Activated CD8-positive, alpha-beta memory T cell treated with anti-CD3 and anti-CD28 coated beads for 48 hours (primary cell): ENCODE data around the gene MTCL1.

ENCODE experiments used
- DNase-seq, 3 experiments: peaks; one replicate each; pipeline ENCODE4 v3.0.0-alpha.2; 2020; ENCODE audit warnings: low read depth in 2 of 3, low spot score in 2 of 3

Gene MTCL1

DNA sequence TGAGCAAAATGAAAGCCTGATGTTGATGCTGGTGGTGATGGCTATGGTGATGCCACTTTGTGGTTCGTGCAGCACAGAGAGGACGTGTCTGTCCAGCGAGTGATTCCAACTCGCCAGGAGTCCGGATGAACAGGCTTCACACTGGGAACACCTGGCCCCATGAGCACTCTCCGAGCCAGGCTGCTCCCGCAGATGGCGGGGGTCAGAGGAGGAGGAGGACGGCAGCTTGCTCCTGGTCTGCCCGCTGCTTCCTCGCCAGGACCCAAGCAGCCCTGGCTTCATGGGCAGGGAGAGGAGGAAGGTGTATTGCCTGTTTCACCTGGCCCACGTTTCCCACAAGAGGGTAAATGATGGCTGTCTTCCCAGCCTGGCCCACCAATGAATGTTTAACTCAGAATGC lies 121.6 kb downstream of the MTCL1 start:
- no peak for DNase-seq

DNA sequence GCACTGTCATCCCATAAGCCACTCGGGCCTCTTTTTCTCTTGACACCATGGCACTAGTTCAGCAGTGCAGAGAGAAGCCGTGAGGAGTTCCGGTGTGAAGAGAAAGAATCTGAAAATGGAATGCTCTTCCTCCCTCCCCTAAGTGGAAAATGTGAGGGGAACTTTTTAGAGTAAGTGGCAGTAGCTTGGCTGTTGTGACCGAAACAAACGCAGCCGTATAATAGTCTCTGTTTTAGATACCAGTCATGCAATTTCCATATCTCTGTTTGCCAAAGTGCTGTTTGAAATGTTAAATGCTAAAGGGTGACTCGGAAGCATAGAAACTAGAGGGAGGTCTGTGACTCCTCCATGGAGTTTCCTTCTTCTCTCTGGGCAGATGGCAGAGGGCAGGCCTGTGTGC lies 122.9 kb downstream of the MTCL1 start:
- no peak for DNase-seq

DNA sequence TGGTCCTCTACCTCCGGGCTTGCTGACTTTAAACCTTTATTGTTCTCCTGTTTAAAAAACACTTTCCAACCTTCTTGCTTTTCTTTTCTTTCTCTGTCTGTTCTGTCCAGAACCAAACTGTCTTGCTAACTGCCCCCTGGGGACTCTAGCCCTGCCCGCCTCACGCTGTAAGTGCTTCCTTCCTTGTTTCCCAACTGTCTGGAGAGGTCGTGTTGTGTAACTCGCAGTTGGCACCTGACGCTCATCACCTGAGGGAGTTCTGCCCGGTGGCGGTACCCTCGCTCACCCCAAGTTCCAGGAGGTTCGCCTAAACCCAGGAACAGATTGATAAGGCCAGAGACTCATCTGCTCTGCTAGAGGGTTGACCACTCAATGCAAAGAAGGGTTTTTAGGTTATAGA lies 123.4 kb downstream of the MTCL1 start:
- DNase-seq: no peak

DNA sequence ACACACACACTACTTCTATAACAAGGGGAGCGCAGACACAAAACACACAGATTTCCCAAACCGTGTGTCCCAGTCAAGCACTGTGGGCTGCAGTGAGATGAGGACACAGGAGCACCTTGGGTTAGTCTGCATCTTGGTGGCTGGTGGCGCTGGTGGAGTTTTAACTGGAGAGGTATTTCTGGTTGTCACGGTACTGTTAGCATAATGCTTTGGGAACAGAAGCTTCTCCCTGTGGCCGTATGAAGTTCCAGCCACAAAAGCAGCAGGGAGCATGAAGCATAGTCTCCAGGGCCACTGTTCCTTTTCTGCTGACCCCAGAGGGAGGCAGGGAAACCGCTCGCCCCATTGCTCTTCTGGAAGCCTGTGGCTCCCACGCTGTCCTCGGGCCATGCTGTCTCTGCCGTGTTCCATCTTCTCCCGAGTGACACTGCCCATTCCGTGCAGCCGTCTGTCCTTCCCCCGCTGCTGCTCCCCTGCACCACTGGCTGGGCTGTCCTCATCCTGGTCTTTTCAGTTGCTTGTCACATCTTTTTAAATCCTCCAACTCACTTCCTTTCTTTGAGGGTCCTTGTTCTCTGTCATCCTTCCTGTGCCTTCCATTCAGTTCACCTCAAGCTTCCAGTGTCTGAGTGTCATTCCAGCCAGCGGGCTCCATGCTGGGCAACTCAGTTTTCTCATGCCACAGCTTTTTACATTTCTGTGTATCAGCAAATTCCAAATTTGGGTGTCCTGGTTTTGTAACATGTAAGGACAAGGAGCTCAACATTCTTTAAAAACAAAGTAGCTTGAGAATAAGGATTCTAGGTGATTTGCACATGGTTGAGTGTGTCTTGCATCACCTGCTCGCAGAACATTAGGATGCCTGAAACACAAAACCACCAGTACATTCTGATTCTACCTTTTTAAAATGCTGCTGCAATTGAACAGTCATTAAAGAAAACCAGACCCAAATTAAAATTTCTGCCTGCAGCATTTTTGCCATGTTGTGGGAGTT lies 125.0 kb downstream of the MTCL1 start:
- DNase-seq: no peak

DNA sequence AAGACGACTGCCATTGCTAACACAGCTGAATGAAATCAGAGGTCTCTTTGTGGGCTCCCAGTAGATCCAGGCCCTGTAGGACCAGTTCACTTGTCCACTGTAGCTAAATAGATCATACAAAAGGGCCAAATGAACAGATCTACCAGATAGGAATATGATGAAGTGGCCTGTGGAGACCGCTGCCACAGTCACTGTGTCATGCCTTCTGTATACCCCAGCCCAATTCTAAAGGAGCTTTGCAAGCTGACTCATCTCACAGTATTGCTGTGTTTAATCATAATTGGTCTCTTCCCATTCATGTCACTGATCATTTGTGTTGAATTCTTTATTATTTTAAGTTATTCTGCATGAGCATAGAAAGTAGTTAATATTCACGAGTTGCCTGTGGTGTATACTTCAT lies 125.8 kb downstream of the MTCL1 start:
- no peak for DNase-seq

DNA sequence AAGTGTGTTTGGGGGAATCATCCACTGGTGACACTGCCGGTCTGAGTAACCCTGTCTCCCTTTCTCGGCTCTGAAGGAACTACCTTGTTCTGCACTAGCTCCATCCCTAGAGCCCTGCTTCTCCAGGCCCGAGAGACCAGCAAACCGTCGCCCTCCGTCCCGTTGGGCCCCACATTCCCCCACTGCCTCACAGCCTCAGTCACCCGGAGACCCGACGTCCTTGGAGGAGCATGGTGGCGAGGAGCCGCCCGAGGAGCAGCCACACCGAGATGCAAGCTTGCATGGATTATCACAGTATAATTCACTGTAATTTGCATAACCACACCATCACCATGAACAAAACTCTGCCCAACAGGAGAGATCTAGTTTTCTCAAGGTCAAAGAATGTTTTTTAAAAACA lies 126.2 kb downstream of the MTCL1 start:
- DNase-seq: no peak

DNA sequence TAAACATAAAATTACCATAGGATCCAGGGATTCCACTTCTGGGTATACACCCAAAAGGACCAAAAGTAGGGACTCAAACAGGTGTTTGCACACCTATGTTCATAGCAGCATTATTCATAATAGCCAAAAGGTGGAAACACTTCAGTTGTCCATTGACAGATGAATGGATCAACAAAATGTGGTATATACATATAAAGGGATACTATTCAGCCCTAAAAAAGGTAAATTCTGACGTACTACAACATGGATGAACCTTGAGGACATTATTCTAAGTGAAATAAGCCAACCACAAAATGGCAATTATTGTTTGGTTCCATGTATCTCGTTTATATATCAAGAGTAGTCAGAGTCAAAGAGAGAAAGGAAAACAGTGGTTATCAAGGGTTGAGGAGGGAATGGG lies 128.1 kb downstream of the MTCL1 start:
- no peak for DNase-seq

DNA sequence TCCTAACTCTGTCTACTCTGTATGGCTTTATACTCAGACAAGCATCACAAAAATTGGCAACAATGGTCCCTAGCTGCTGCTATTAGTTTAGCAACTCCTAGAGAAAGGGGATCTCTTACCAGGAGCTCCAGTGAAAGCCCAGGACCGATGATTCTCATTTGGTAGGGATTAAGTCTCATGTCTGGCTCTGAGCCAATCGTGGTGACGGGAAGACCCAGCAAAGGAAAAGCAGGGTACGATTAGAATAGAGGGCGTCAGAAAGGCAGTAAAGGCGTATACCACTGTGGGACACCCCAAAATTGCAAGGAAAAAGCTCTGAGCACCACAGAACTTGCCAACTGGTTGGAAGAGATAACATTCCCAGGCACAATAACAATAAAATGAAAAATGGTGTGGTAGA lies 129.5 kb downstream of the MTCL1 start:
- no peak for DNase-seq

DNA sequence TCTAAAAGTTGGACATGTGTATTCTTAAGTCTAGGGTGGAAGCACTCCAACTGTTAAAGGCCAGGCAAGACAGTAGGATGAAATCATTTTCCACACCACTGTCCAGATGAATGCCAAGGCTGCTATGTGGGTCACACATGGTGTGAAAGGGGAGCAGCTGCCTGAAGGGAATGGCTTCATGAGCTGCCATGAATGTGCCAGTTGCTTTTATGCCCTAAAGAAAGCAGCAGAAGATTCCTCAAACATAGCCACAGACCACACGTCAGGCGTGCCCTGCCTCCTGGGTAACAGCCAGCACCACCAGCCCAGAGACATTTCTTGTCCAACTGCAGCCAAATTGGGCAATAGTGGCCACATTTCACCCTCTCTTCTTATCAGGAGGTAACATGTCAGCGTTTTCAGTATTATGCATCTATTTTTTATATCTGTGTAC lies 130.2 kb downstream of the MTCL1 start:
- no peak for DNase-seq

DNA sequence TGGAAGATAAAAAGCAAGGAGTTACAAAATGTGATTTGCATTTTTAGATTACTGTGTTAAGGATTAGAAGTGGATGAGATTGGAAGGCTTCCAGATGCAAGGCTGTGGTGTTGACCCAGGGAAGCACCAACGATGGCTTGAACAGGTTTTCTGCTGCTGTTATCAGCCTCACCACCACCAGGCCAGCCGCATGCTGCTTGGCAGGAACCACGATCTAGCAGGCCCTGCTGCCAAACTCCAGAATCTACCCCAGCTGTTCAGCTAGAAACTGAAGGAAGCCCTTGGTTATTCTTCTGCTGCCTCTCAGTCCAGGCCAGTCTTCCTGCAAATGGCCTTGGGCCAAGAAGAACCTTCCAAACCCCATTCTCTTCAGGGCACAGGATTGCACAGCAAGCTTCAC lies 133.9 kb downstream of the MTCL1 start:
- no peak for DNase-seq

DNA sequence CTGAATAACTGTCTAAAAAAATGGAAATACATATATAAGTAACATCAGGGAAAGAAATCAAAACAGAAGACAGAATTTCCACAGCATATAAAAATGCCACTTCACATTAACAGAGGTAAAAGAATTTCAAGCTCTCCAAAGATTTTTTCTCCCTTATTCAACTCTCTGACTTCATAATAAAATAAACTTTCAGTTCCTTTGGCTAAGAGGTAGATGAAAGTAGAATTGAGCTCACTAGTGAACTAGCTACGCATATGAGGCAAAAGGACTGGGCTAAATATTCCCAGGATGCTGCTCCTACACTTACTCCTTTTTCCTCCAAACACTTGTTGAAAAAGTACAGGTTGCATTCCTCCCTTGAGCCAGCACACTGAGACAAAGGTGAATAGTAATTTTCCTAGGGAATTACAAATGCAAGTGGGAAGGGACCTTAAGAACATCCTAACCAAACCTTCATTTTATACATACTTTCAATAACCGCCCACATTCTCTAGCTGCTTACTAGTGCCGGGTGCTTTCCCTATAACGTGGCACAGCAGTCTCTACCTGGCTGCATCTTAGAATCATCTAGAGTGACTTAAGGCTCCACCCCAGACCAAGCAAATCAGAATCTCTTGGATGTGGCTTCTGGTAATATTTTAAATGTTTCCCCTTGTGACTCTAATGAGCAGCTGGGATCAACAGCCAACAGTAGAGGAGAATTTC lies 136.6 kb downstream of the MTCL1 start:
- DNase-seq: no peak

DNA sequence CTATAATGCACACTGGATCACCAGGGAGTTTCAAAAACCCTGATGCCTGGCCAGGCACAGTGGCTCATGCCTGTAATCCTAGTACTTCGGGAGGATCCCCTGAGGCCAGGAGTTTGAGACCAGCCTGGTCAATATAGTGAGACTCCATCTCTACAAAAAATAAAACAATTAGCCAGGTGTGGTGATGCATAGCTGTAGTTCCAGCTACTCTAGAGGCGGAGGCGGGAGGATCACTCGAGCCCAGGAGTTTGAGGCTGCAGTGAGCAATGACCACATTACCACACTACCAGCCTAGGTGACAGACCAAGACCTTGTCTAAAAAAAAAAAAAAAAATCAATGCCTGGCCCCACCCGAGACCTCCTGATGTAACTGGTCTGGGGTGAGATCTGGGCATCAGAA lies 137.2 kb downstream of the MTCL1 start:
- DNase-seq: no peak

DNA sequence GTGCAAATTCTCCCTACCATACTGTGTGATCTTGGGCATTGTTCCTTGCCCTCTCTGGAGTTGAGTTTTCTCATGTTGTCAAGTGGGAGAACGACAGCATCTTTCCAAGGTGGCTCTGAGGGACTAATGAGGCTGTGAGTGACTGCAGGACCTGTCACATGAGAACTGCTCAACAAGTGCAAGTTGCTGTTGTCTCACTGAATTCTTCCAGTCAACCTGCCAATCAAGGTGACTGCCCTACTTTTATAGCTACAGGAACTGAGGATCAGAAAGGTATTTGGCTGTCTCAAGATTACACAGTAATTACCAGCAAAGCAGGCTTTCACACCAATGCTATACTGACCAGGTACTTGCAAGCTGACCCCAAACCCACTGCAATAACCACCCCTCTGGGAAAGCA lies 137.6 kb downstream of the MTCL1 start:
- no peak for DNase-seq

DNA sequence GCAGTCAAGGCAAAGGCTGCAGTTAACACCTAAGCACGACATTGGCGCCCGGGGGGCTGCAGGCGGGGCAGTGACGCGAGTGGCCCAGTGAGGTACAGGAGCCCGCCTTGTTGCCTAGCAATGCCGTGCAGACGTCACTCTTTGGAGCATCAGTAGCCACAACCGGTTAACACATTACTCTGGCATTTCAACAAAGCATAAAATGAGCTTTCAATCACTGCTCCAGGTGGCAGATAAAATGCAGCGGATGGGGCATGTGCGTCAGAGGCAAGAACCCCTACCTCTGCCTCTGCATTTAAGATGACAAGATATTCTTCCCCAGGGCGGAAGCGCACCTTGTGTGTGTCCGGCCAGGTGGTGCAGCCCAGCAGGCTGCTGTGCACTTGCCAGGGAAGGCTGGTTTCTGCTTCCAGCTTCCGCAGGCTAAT lies 139.4 kb downstream of the MTCL1 start:
- DNase-seq: no peak

DNA sequence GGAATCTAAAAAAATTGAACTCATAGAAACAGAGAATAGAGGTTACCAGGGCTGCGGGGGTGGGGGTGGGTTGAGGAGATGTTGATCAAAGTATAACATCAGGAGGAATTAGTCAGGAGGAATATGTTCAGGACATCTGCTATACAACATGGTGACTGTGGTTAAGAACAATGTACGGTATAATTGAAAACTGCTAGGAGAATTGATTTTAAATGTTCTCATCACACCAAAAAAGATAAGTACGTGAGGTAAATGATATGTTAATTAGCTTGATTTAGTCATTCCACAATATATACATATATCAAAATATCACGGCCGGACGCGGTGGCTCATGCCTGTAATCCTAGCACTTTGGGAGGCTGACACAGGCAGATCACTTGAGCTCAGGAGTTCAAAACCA lies 140.2 kb downstream of the MTCL1 start:
- DNase-seq: no peak

DNA sequence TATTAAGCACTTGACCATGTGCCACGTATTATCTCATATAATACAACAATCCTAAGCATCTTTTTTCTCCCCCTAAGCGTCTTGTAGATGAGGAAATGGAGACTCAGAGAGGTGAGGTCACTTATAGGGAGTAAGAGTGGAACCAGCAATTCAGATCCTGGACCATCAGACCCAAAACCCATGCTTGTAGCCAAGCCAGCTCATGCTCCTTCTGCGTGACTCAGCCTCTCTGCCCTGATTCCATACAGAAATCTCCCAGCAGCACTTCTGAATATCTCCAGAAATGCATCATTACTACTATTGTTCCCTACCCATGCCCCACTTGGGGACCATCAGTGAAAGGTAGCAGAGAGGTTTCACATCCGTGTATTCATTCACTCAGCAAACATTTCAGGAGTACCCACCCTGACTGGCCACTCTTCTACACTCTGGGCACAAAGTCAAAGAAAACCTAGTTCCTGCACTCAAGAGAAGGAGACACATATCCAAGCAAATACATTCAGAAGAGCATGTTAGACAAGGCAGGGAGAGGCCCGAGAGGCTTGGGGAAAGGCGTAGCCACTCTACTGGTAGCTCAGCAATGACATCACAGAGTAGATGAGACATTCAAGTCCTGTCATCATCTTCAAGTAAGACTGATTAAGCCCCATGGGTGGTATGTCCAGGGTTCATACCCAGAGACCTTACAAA lies 141.9 kb downstream of the MTCL1 start:
- DNase-seq: no peak

DNA sequence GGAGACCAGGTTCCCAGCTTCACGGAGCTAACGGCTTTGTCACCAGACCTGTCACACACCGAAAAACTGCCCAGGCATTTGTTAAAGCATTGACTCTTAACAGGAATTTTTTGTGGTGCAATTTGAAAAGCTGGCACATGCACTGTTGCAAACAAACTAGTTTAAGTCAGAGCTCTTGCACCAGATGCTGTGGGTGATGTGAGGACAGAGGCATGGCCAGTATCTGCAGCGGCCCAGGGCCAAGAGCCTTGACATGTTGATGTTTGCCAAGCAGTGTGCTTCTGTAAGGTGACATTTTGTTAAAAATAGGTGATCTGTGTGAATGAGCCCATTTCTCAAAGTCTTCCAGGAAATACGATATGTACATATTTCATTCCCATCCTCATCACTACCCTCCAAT lies 142.5 kb downstream of the MTCL1 start:
- no peak for DNase-seq

DNA sequence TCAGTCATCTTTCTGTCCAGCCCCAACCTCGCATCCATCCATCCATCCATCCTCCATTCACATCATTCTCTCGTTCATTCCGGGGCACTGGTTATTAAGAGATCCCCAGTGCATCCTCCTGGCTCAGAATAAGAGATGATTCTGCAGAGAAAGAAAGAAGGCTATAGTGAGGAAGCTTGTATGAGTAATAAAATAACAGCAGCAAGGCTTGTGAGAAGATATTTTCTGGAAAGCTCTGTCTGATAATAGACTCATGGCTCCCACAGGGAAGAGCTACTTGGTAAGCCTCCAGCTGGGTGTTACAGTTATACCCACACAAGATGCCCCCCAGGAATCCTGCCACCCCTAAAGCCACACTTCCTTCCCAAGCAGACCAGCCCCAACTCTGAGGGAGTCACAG lies 143.2 kb downstream of the MTCL1 start:
- DNase-seq: no peak

DNA sequence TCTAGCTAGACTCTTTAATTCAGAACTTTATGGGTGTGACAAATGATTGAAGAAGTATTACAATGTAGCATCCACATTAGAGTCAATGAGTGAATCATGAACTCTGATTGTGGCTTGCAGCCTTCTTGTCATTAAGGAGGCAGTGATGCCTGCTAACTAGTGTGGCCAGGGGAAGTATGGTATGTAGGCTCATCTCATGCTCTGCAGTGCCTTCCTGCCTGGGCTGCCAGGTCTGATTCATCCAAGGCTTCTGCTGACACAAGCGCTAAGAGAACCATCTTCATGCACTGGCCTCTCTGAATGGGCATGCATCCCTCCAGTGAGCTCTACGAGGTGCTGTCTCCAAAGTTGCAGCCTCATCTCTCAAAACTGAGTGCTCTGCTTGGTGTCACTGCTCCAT lies 144.3 kb downstream of the MTCL1 start:
- no peak for DNase-seq

DNA sequence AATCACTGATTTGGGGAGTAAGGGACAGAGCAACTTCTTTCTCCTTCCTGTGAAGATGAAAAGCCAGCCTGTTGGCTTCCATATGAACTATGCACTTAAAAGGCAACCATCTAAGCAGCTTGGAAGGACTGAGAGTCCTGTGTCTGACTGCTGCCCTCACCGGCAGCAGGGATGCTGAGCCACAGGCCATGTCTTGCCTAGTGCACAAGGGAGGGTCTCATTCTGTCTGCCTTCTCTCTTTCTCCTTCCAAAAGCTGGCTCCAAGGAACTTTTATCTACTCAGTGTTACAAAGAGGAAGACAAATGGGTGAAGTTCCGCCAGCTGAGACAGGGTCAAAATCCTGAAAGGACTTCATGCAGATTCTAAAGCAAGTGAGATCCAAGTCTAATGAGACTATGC lies 146.3 kb downstream of the MTCL1 start:
- no peak for DNase-seq

DNA sequence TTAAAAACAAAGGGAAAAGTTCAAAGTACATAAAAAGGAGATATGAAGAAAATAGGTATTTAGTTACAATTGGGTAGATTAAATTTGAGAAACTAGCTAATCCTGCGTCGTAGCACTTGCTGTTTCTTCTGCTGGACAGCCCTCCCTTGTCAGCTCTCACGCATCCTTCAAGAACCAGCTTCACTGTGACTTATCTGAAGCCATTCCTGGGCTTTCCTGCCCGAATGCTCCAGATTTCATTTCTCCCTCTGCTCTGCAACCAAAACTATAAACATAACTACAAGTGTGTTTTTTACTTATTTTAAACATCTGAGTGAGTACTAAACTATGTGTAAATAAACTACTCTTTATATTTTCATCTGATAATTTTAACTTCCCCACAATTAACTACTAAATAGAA lies 149.2 kb downstream of the MTCL1 start:
- no peak for DNase-seq

DNA sequence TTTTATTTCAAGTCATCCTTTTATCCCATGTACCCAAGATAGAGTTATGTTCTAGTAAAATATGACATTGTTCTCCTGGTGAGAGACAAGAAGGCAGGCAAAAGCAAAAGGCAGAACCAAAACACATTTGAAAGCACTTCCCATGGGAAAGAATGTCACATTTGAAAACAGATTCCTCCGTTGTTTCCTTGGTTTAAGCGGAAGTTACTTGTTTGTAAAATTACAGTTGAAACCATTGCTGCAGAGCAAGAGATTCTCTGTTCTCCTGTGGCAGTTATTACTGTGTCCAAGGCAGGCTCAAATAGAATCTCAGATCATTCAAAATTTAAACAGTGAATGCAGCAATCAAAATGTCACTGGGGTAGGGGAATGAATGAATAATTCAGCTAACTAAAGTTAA lies 149.6 kb downstream of the MTCL1 start:
- no peak for DNase-seq
